Dendritic cell treated with granulocyte-macrophage colony-stimulating factor and Interleukin-4, amounts not matched to agents 40 ng/mL and 50 ng/mL, for 4 days (primary cell): ENCODE data around the gene ST7.

ENCODE experiments used
- H3K27ac Mint-ChIP-seq: one replicate; pipeline ENCODE4 v1.8.0; 2022; ENCODE audit warnings: mild to moderate bottlenecking, mixed read lengths
- H3K27me3 Mint-ChIP-seq: one replicate; pipeline ENCODE4 v1.8.0; 2022; ENCODE audit warnings: mild to moderate bottlenecking, mixed read lengths
- H3K36me3 Mint-ChIP-seq: one replicate; pipeline ENCODE4 v1.8.0; 2022; ENCODE audit warnings: low read depth, mixed read lengths
- H3K4me1 Mint-ChIP-seq: one replicate; pipeline ENCODE4 v1.8.0; 2022; ENCODE audit warnings: low read depth, mixed read lengths
- H3K4me3 Mint-ChIP-seq: one replicate; pipeline ENCODE4 v1.8.0; 2022; ENCODE audit warnings: mild to moderate bottlenecking, moderate library complexity, mixed read lengths
- H3K9me3 Mint-ChIP-seq: one replicate; pipeline ENCODE4 v1.8.0; 2022; ENCODE audit warnings: mixed read lengths
- intact Hi-C: fragments of 100-400 bp; cut with micrococcal nuclease; formaldehyde crosslinking; loops from one replicate; pipeline ENCODE4 v1.15.0; 2022

The ST7 gene

GRCh38 chr7:117045927-117046710, 92.8 kb downstream of the ST7 start:
- H3K9me3 Mint-ChIP-seq = no peaks in the 10 kb centered on the region
- H3K4me3 Mint-ChIP-seq = no peak overlapping the region
- H3K27ac Mint-ChIP-seq = no peak overlapping the region
- peaks cover 32% of the 10 kb centered on the region for H3K4me1 Mint-ChIP-seq
- no peaks in the 10 kb centered on the region for H3K36me3 Mint-ChIP-seq
- intact Hi-C loops = loop anchor here (10.0 kb wide), 1 partner anchor 69 kb away; no protein-coding TSS in a partner anchor
- no peaks in the 10 kb centered on the region for H3K27me3 Mint-ChIP-seq

DNA sequence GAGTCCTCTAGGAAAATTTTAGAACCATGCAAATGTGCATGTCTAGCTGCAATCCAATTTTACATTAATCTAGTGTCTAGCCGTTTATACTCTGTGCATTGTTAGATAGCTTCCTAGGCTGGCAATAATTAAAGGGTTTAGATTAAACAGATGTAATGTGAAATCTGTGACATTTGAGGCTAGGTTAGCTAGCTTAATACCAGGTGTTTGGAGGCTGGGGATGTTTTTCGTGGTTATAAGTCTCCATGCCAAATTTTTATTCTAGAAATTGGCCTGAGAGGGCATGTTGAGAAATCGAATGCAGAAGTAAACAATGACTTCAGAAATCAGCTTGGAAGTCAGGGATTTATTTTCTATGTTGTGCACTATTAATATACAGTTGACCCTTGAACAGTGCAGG, 94.2 kb downstream of the ST7 start:
- intact Hi-C loops = loop anchor here (10.0 kb wide), 1 partner anchor 67 kb away; no protein-coding TSS in a partner anchor
- no peaks in the 10 kb centered on the region for H3K36me3 Mint-ChIP-seq
- no peak overlapping the region for H3K27ac Mint-ChIP-seq
- H3K4me1 Mint-ChIP-seq = peaks cover 33% of the 10 kb centered on the region
- H3K4me3 Mint-ChIP-seq = no peak overlapping the region
- H3K27me3 Mint-ChIP-seq = no peaks in the 10 kb centered on the region
- no peaks in the 10 kb centered on the region for H3K9me3 Mint-ChIP-seq

GRCh38 chr7:117048114-117048866, 95.0 kb downstream of the ST7 start:
- H3K9me3 Mint-ChIP-seq = no peaks in the 10 kb centered on the region
- no peak overlapping the region for H3K4me3 Mint-ChIP-seq
- no peak overlapping the region for H3K27ac Mint-ChIP-seq
- H3K36me3 Mint-ChIP-seq = no peaks in the 10 kb centered on the region
- intact Hi-C loops = loop anchor here (10.0 kb wide), 1 partner anchor 67 kb away; no protein-coding TSS in a partner anchor
- H3K4me1 Mint-ChIP-seq = peaks cover 33% of the 10 kb centered on the region
- no peaks in the 10 kb centered on the region for H3K27me3 Mint-ChIP-seq

GRCh38 chr7:117048882-117049281, 95.6 kb downstream of the ST7 start:
- no peaks in the 10 kb centered on the region for H3K9me3 Mint-ChIP-seq
- no peak overlapping the region for H3K27ac Mint-ChIP-seq
- H3K36me3 Mint-ChIP-seq = no peaks in the 10 kb centered on the region
- peaks cover 33% of the 10 kb centered on the region for H3K4me1 Mint-ChIP-seq
- intact Hi-C loops = loop anchor here (10.0 kb wide), 1 partner anchor 66 kb away; no protein-coding TSS in a partner anchor
- no peak overlapping the region for H3K4me3 Mint-ChIP-seq
- H3K27me3 Mint-ChIP-seq = no peaks in the 10 kb centered on the region

DNA sequence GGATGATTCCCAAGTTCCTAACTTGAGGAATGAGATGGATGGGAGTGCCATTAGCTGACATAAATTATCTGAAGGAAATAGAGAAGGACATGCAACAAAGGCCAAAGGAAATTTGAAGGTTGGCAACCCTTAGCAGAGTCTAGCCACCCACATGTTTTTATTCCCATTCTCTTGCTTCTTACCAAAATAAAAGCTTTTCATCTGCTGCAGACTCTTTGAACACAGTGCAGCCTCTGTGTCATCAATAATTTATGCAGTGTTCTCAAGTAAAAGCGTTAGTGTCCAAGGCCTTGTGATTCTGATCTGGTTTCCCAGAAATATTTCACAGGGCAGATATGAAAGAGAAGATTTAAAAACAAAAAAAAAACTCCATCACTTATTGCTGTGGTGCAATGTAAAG, 98.5 kb downstream of the ST7 start:
- H3K4me1 Mint-ChIP-seq = peaks cover 24% of the 10 kb centered on the region
- H3K27ac Mint-ChIP-seq = no peak overlapping the region
- no peaks in the 10 kb centered on the region for H3K9me3 Mint-ChIP-seq
- no peaks in the 10 kb centered on the region for H3K27me3 Mint-ChIP-seq
- no peaks in the 10 kb centered on the region for H3K36me3 Mint-ChIP-seq
- intact Hi-C loops = no loop called here
- H3K4me3 Mint-ChIP-seq = no peak overlapping the region

GRCh38 chr7:117053432-117053831, 100.1 kb downstream of the ST7 start:
- Mint-ChIP-seq H3K36me3 (no peaks in the 10 kb centered on the region), H3K27me3 (no peaks in the 10 kb centered on the region), H3K4me3 (no peak overlapping the region), H3K27ac (no peak overlapping the region), H3K4me1 (peaks cover 16% of the 10 kb centered on the region), H3K9me3 (no peaks in the 10 kb centered on the region)
- intact Hi-C loops = no loop called here

- Mint-ChIP-seq H3K4me1 (peaks cover 10% of the 10 kb centered on the region), H3K27me3 (no peaks in the 10 kb centered on the region), H3K4me3 (no peak overlapping the region), H3K36me3 (no peaks in the 10 kb centered on the region), H3K9me3 (no peaks in the 10 kb centered on the region), H3K27ac (no peak overlapping the region)
- intact Hi-C loops = no loop called here
These were observed 108.5 kb downstream of the ST7 start for GRCh38 chr7:117061751-117062150.

DNA sequence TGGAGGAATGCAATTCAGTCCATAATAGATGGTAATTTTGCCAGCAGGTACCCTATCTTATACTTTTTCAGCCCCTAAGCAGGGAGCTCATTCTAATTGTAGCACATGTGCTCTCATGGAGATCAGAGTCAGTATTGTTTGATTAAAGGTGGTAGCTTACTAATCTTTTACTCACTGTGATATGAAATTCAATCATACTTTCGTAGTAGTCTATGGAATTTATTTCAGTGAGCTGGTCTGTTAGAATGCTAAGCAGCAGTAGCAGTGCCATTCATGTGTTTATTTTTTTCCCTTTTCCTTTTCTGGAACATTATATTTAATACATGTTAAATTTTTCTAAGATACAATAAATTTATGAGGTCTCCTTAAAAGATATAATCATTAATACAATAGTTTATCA, 109.0 kb downstream of the ST7 start:
- intact Hi-C loops = no loop called here
- Mint-ChIP-seq H3K9me3 (no peaks in the 10 kb centered on the region), H3K36me3 (no peaks in the 10 kb centered on the region), H3K4me3 (no peak overlapping the region), H3K27ac (no peak overlapping the region), H3K27me3 (no peaks in the 10 kb centered on the region), H3K4me1 (peaks cover 15% of the 10 kb centered on the region)

DNA sequence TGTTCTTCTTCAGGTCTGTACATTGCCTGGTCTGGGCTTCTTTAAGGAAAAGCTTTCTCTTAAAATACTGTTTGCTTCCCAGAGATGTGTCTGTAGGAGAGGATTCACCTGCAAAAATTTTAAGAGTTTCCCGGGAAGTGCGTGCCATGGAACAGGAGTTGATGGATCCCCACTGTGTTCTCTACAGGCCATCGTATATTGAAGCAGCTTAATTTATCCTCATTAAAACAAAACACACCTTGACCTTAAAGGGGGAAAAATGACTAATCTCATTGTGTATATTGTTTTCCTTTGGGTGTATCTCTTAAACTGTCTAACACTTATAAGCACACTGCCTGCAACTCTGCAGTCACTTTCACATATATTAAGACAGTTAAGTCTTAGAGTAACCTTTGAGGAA, 111.4 kb downstream of the ST7 start:
- no peaks in the 10 kb centered on the region for H3K36me3 Mint-ChIP-seq

GRCh38 chr7:117065571-117066150, 112.4 kb downstream of the ST7 start:
- Mint-ChIP-seq H3K4me3 (no peak overlapping the region), H3K4me1 (peaks cover 26% of the 10 kb centered on the region), H3K36me3 (no peaks in the 10 kb centered on the region), H3K27me3 (no peaks in the 10 kb centered on the region), H3K9me3 (no peaks in the 10 kb centered on the region), H3K27ac (peak overlapping the region; percentile 71)
- intact Hi-C loops = no loop called here

More for the DNA sequence above, 111.4 kb downstream of the ST7 start:
- H3K4me3 Mint-ChIP-seq = no peak overlapping the region
- H3K27me3 Mint-ChIP-seq = no peaks in the 10 kb centered on the region
- intact Hi-C loops = no loop called here
- H3K9me3 Mint-ChIP-seq = no peaks in the 10 kb centered on the region
- no peak overlapping the region for H3K27ac Mint-ChIP-seq
- peaks cover 26% of the 10 kb centered on the region for H3K4me1 Mint-ChIP-seq

DNA sequence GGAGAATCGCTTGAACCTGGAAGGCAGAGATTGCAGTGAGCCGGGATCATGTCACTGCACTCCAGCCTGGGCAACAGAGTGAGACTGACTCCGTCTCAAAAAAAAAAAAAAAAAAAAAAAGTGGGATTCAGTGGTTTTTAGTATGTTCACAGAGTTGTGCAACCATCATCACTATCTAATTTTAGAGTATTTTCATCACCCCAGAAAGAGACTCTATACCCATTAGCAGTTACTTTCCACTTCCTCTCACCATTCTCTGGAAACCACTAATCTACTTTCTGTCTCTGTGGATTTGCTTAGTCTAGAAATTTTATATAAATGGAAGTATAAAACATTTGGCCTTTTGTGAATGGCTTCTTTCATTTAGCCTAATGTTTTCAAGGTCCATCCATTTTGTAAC, 113.4 kb downstream of the ST7 start:
- Mint-ChIP-seq H3K36me3 (no peaks in the 10 kb centered on the region), H3K4me1 (peaks cover 26% of the 10 kb centered on the region)
- intact Hi-C loops = no loop called here

DNA sequence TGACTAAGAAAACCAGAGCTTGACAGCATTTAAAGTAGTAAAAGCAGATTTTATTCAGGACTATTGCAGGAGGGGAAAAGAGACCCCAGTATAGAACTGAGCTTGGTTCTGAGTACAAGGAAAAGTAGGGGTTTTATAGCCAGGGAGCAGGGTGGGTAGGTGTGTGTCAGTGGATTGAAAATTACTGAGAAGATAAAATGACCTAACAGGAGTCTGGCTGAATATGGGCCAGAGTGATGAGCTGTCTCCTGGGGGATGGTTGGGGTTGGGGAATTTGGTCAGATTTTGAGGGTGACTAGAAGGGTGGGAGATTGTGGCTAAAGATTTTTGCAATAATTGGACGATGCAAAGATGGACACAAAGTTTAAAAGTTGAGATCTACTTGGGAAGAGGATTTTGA, 114.0 kb downstream of the ST7 start:
- no peaks in the 10 kb centered on the region for H3K9me3 Mint-ChIP-seq
- H3K27me3 Mint-ChIP-seq = no peaks in the 10 kb centered on the region
- intact Hi-C loops = no loop called here
- peak overlapping the region; percentile 71 for H3K27ac Mint-ChIP-seq
- peaks cover 31% of the 10 kb centered on the region for H3K4me1 Mint-ChIP-seq
- no peaks in the 10 kb centered on the region for H3K36me3 Mint-ChIP-seq
- H3K4me3 Mint-ChIP-seq = no peak overlapping the region

More for the DNA sequence above, 113.4 kb downstream of the ST7 start:
- H3K9me3 Mint-ChIP-seq = no peaks in the 10 kb centered on the region
- H3K27me3 Mint-ChIP-seq = no peaks in the 10 kb centered on the region
- H3K4me3 Mint-ChIP-seq = peak overlapping the region; percentile 9
- peak overlapping the region; percentile 71 for H3K27ac Mint-ChIP-seq

GRCh38 chr7:117068511-117069145, 115.3 kb downstream of the ST7 start:
- no peaks in the 10 kb centered on the region for H3K36me3 Mint-ChIP-seq
- peaks cover 38% of the 10 kb centered on the region for H3K4me1 Mint-ChIP-seq
- intact Hi-C loops = no loop called here
- no peaks in the 10 kb centered on the region for H3K27me3 Mint-ChIP-seq
- H3K27ac Mint-ChIP-seq = no peak overlapping the region
- H3K4me3 Mint-ChIP-seq = no peak overlapping the region
- no peaks in the 10 kb centered on the region for H3K9me3 Mint-ChIP-seq

DNA sequence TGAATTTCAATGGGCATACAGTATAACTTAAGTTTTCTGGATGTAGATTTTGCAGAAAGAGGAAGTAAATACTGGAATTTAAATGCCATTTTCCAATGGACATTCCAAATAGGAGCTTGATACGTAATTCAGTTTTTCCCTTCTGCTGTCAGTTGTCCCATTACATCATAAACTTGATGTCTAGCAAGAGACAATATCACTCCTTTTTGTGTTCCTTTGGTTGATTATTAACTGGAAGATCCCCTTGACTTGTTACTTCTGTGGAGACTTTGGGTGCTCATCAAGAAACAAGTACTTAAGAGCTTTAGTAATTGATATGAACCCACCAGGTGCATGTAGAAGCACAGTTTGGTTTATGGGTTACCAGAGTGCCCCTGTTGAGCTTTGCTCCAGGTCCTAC, 116.1 kb downstream of the ST7 start:
- intact Hi-C loops = no loop called here
- H3K9me3 Mint-ChIP-seq = no peaks in the 10 kb centered on the region
- no peaks in the 10 kb centered on the region for H3K27me3 Mint-ChIP-seq
- no peak overlapping the region for H3K27ac Mint-ChIP-seq
- H3K4me1 Mint-ChIP-seq = peaks cover 38% of the 10 kb centered on the region
- H3K4me3 Mint-ChIP-seq = no peak overlapping the region
- H3K36me3 Mint-ChIP-seq = no peaks in the 10 kb centered on the region
